HG02852 (cell line): ENCODE data around the gene DYNC2LI1.
"Not testable (repeated sequence)": the region's sequence is repeated elsewhere in the genome, so short reads cannot be mapped to it uniquely, and the experiment has no call there.

Experiments
- ATAC-seq: cut with Tn5 transposase; IDR thresholded peaks from one replicate; pipeline ENCODE4 v1.9.1; 2021; ENCODE audit warnings: mild to moderate bottlenecking, moderate library complexity; ENCODE audit not compliant: unreplicated experiment

Gene DYNC2LI1

GRCh38 chr2:43773876-43774613, at the start of gene DYNC2LI1:
DYNC2LI1 (plus strand) TSS chr2:43774039; CDS start chr2:43774139, 100 bp downstream.
- peak; percentile 99 for ATAC-seq

- ATAC-seq, result no peak
Measured at GRCh38 chr2:43724728-43725526, 48.9 kb upstream of the DYNC2LI1 start.

GRCh38 chr2:43725711-43726246, 48.1 kb upstream of the DYNC2LI1 start:
- no peak for ATAC-seq

GRCh38 chr2:43726961-43727633, 46.7 kb upstream of the DYNC2LI1 start:
- ATAC-seq, result not testable (repeated sequence)

GRCh38 chr2:43727634-43728014, 46.2 kb upstream of the DYNC2LI1 start:
- ATAC-seq, result no peak

GRCh38 chr2:43729491-43730174, 44.2 kb upstream of the DYNC2LI1 start:
- ATAC-seq, result no peak

- no peak for ATAC-seq
Measured at GRCh38 chr2:43731211-43731610, 42.6 kb upstream of the DYNC2LI1 start.

- no peak for ATAC-seq
Measured at GRCh38 chr2:43736637-43737036, 37.2 kb upstream of the DYNC2LI1 start.

GRCh38 chr2:43737097-43737854, 36.6 kb upstream of the DYNC2LI1 start:
- ATAC-seq, result no peak

- ATAC-seq, result no peak
Measured at GRCh38 chr2:43737855-43738254, 36.0 kb upstream of the DYNC2LI1 start.

- no peak for ATAC-seq
Measured at GRCh38 chr2:43738257-43738656, 35.6 kb upstream of the DYNC2LI1 start.

GRCh38 chr2:43743706-43744105, 30.1 kb upstream of the DYNC2LI1 start:
- ATAC-seq, result no peak

GRCh38 chr2:43745457-43745856, 28.4 kb upstream of the DYNC2LI1 start:
- ATAC-seq, result no peak

GRCh38 chr2:43748333-43748732, 25.5 kb upstream of the DYNC2LI1 start:
- ATAC-seq, result no peak

- ATAC-seq, result no peak
Measured at GRCh38 chr2:43749583-43749982, 24.3 kb upstream of the DYNC2LI1 start.

GRCh38 chr2:43751476-43751990, 22.3 kb upstream of the DYNC2LI1 start:
- ATAC-seq, result no peak

GRCh38 chr2:43752302-43752701, 21.5 kb upstream of the DYNC2LI1 start:
- no peak for ATAC-seq

GRCh38 chr2:43754180-43754579, 19.7 kb upstream of the DYNC2LI1 start:
- no peak for ATAC-seq

- ATAC-seq, result no peak
Measured at GRCh38 chr2:43758739-43759138, 15.1 kb upstream of the DYNC2LI1 start.

GRCh38 chr2:43759195-43759594, 14.6 kb upstream of the DYNC2LI1 start:
- no peak for ATAC-seq
